HepG2 (cell line): ENCODE data around the gene BRAT1. TPM values are rescaled to one million over a fixed set of nuclear protein-coding genes. Genes with fewer than 3 reads are reported as not detected.

ENCODE experiments used
- ADNP ChIP-seq: sonication (generic); formaldehyde crosslinking; IDR thresholded peaks from 2 replicates; pipeline ENCODE4 v1.4.0; 2020; ENCODE audit warnings: missing genetic modification reagents
- ARID5B ChIP-seq: IDR thresholded peaks from 2 replicates; pipeline ENCODE4 v1.4.0; 2020; ENCODE audit warnings: mild to moderate bottlenecking, missing genetic modification reagents
- CREB1 ChIP-seq, 2 experiments: fragments of 450-650 bp in 1 of 2; IDR thresholded peaks; 2 replicates each; pipeline ENCODE4 v1.6.1; 2016 to 2017; ENCODE audit warnings: control low read depth in 1 of 2, mild to moderate bottlenecking in 1 of 2, missing compliant biosample characterization in 1 of 2, missing genetic modification characterization in 1 of 2
- FOSL2 ChIP-seq: sonication (generic); formaldehyde crosslinking; IDR thresholded peaks from 2 replicates; pipeline ENCODE4 v1.4.0; 2020; ENCODE audit warnings: missing genetic modification reagents
- HINFP ChIP-seq: sonication (generic); formaldehyde crosslinking; IDR thresholded peaks from 2 replicates; pipeline ENCODE4 v1.4.0; 2020; ENCODE audit warnings: low read depth, mild to moderate bottlenecking, missing genetic modification reagents
- LCORL ChIP-seq, 2 experiments: fragments of 450-650 bp in 1 of 2; sonication (generic) in 1 of 2; formaldehyde crosslinking in 1 of 2; IDR thresholded peaks; 2 replicates each; pipeline versions ENCODE4 v1.5.0 to v1.6.1; 2017 to 2020; ENCODE audit warnings: antibody characterized with exemption in 1 of 2, missing genetic modification reagents in 1 of 2
- NAIF1 ChIP-seq: sonication (generic); formaldehyde crosslinking; IDR thresholded peaks from 2 replicates; pipeline ENCODE4 v1.5.0; 2020; ENCODE audit warnings: mild to moderate bottlenecking, missing genetic modification reagents, borderline replicate concordance
- PITX1 ChIP-seq: sonication (generic); formaldehyde crosslinking; IDR thresholded peaks from 2 replicates; pipeline ENCODE4 v1.5.1; 2020; ENCODE audit warnings: mild to moderate bottlenecking, missing genetic modification reagents
- SAP130 ChIP-seq: IDR thresholded peaks from 2 replicates; pipeline ENCODE4 v1.6.1; 2016; ENCODE audit warnings: low read depth
- SMAD3 ChIP-seq: sonication (generic); formaldehyde crosslinking; IDR thresholded peaks from 2 replicates; pipeline ENCODE4 v1.4.0; 2020; ENCODE audit warnings: missing genetic modification reagents
- SNAI1 ChIP-seq: sonication (generic); formaldehyde crosslinking; IDR thresholded peaks from 2 replicates; pipeline ENCODE4 v1.5.0; 2020; ENCODE audit warnings: mild to moderate bottlenecking, missing genetic modification reagents, borderline replicate concordance
- TFAP4 ChIP-seq: sonication (generic); IDR thresholded peaks from 2 replicates; pipeline ENCODE4 v1.6.1; 2016; ENCODE audit warnings: low read depth, borderline replicate concordance
- TRIM22 ChIP-seq: fragments of 450-650 bp; IDR thresholded peaks from 2 replicates; pipeline ENCODE4 v1.6.1; 2017
- ZBTB7B ChIP-seq: sonication (generic); formaldehyde crosslinking; IDR thresholded peaks from 2 replicates; pipeline ENCODE4 v1.4.0; 2020; ENCODE audit warnings: missing genetic modification reagents
- ZEB1 ChIP-seq: IDR thresholded peaks from 2 replicates; pipeline ENCODE4 v1.6.1; 2012; ENCODE audit warnings: mild to moderate bottlenecking, low read depth, inconsistent platforms; ENCODE audit not compliant: insufficient replicate concordance
- ZNF430 ChIP-seq: sonication (generic); formaldehyde crosslinking; IDR thresholded peaks from 2 replicates; pipeline ENCODE4 v1.9.0; 2021; ENCODE audit warnings: mild to moderate bottlenecking, missing genetic modification reagents
- ZNF44 ChIP-seq: sonication (generic); formaldehyde crosslinking; IDR thresholded peaks from 2 replicates; pipeline ENCODE4 v1.5.1; 2020; ENCODE audit warnings: mild to moderate bottlenecking, missing genetic modification reagents
- ZNF772 ChIP-seq: sonication (generic); formaldehyde crosslinking; IDR thresholded peaks from 2 replicates; pipeline ENCODE4 v1.5.0; 2020; ENCODE audit warnings: mild to moderate bottlenecking, missing genetic modification reagents
- ZNF788 ChIP-seq: sonication (generic); formaldehyde crosslinking; IDR thresholded peaks from 2 replicates; pipeline ENCODE4 v1.5.0; 2020; ENCODE audit warnings: mild to moderate bottlenecking, missing genetic modification reagents, borderline replicate concordance
- ZNF839 ChIP-seq: sonication (generic); formaldehyde crosslinking; IDR thresholded peaks from 2 replicates; pipeline ENCODE4 v1.4.0; 2020; ENCODE audit warnings: missing genetic modification reagents, mild to moderate bottlenecking, borderline replicate concordance
- polyA plus RNA-seq, 8 experiments: library from polyadenylated mRNA; depleted of rRNA in 3 of 8; stranded (reverse) in 7 of 8; unstranded in 1 of 8; fragments of >200 nt; fragmentation: Illumina TruSeq in 4 of 8; extraction: Trizol in 4 of 8; gene quantifications; 2 replicates each; pipeline versions ENCODE4 v1.2.1 to v1.2.3, GENCODE V29; 2011 to 2016; ENCODE audit warnings: low read depth in 4 of 8, missing spikeins in 1 of 8, mixed read lengths in 1 of 8; ENCODE audit not compliant: insufficient read depth in 1 of 8
- total RNA-seq, 5 experiments: library from RNA; depleted of rRNA; stranded (reverse); fragments of >200 nt; fragmentation: Illumina TruSeq; extraction: Trizol; gene quantifications; 2 replicates each; pipeline ENCODE4 v1.2.3, GENCODE V29; 2016; ENCODE audit warnings: low read depth in 1 of 5

The BRAT1 gene
- total and polyA plus RNA-seq, 2 of the 13 experiments (the other 11 are each of a cell fraction or from before 2014, with no cell fraction given): 10.2 to 20.3 TPM

GRCh38 chr7:2523941-2524807 is 31.1 kb downstream of the BRAT1 start (continued):
- no peak for TF ChIP-seq HINFP
- TF ChIP-seq ZEB1: peak; percentile 74
- TF ChIP-seq SAP130 (CRISPR knock-in tag): peak; percentile 47
- TF ChIP-seq TRIM22: no peak
- TF ChIP-seq FOSL2: peak; percentile 93
- no peak for TF ChIP-seq LCORL (IDR thresholded peaks at IDR 0.05)
- TF ChIP-seq LCORL (CRISPR knock-in tag; IDR thresholded peaks at IDR 0.05): peak; percentile 69
- TF ChIP-seq ZNF839 (CRISPR knock-in tag): no peak
- TF ChIP-seq ZNF44 (CRISPR knock-in tag): no peak
- TF ChIP-seq ARID5B (CRISPR knock-in tag): peak; percentile 47; the same call in 1 of the 2 replicates
- TF ChIP-seq PITX1: peak; percentile 52
- peak; percentile 18; the same call in 1 of the 2 replicates for TF ChIP-seq ZBTB7B (CRISPR knock-in tag)
- TF ChIP-seq ZNF772 (CRISPR knock-in tag): 0 out of 2 replicates have a peak, but pooled peaks have one; percentile 50
- TF ChIP-seq ADNP (CRISPR knock-in tag): no peak
- TF ChIP-seq SNAI1: no peak
- peak; percentile 59; the same call in 1 of the 2 replicates for TF ChIP-seq ZNF788
- TF ChIP-seq CREB1 (IDR thresholded peaks at IDR 0.05): no peak
- TF ChIP-seq CREB1 (CRISPR knock-in tag; IDR thresholded peaks at IDR 0.05): no peak
- peak; percentile 70; the same call in 1 of the 2 replicates for TF ChIP-seq ZNF430
- TF ChIP-seq TFAP4: peak; percentile 15; the same call in 1 of the 2 replicates
- TF ChIP-seq SMAD3 (CRISPR knock-in tag): no peak
- no peak for TF ChIP-seq NAIF1
